ENCODE results near the gene CDHR4. TPM values are rescaled to one million over a fixed set of nuclear protein-coding genes. Genes with fewer than 3 reads are reported as not detected.

The CDHR4 gene
- total RNA-seq, 1 experiment from 2014 or later: not detected

GRCh38 chr3:49745986-49746385 lies 53.7 kb downstream of the CDHR4 start:
- Mint-ChIP-seq H3K36me3 (ENCODE audit: insufficient read depth in 1 of 3, low read depth in 3 of 3) (peaks cover 3 to 20% (median 8%) of the 10 kb centered on the region in 3 experiments; a peak in 5 of 7 replicates), H3K4me3 (no peak overlapping the region), H3K4me1 (peaks cover 0 to 4% of the 10 kb centered on the region in 2 experiments; a peak in 2 of 4 replicates), H3K9me3 (no peaks in the 10 kb centered on the region), H3K27ac (0 out of 7 replicates have a peak overlapping the region, but pooled peaks of 1 of the 3 experiments have one; percentile 27), H3K27me3 (ENCODE audit: low read depth) (no peaks in the 10 kb centered on the region)
- H3K4ac ChIP-seq (ENCODE audit: low read depth, low read length): no peak overlapping the region; the same call in 1 of the 2 replicates
- H3K18ac ChIP-seq (ENCODE audit: insufficient read length, low read depth, low read length): no peak overlapping the region
- no peak overlapping the region for H3K23ac ChIP-seq (ENCODE audit: insufficient read length, low read depth, low read length)
- no peak overlapping the region for H3K14ac ChIP-seq (ENCODE audit: insufficient read depth, low read length)
- no peak overlapping the region for H4K8ac ChIP-seq (replicated peaks; ENCODE audit: insufficient read length, low read depth, low read length)
- no peak overlapping the region for H2BK120ac ChIP-seq (ENCODE audit: low read depth, low read length, poor library complexity, severe bottlenecking)
- no peaks in the 10 kb centered on the region for H3K27me3 ChIP-seq (ENCODE audit: insufficient read depth, low read length)
- no peaks in the 10 kb centered on the region for H3K23me2 ChIP-seq (ENCODE audit: insufficient read length, low read depth, low read length, poor library complexity, severe bottlenecking)
- no peak overlapping the region for H2BK5ac ChIP-seq (ENCODE audit: insufficient read length, low read length)
- H3K9ac ChIP-seq (ENCODE audit: extremely low read depth, insufficient read length, low read length): no peak overlapping the region
- H2BK20ac ChIP-seq (ENCODE audit: low read depth, low read length, poor library complexity, severe bottlenecking): no peak overlapping the region
- H3K56ac ChIP-seq (ENCODE audit: insufficient read length, low read depth, low read length): no peak overlapping the region
- H4K20me1 ChIP-seq (ENCODE audit: control insufficient read depth, insufficient read depth, insufficient read length): no peaks in the 10 kb centered on the region
- no peak; the same call in 2 of the 3 replicates for TF ChIP-seq CTCF (conservative IDR thresholded peaks at IDR 0.05)
- no peak overlapping the region for H3K4me2 ChIP-seq (ENCODE audit: insufficient read depth, insufficient read length, low read length)
- no peak overlapping the region for H2AK5ac ChIP-seq (ENCODE audit: insufficient read length, low read length)
- no CpG with 5 or more reads among the region's 2 CpGs for WGBS (ENCODE audit: extremely low coverage, insufficient read length, low lambda C conversion rate)
- H4K91ac ChIP-seq (ENCODE audit: insufficient read length, low read depth, low read length): no peak overlapping the region
- DNase-seq: no peak
- no peaks in the 10 kb centered on the region for H3K79me2 ChIP-seq (ENCODE audit: insufficient read depth, low read length)
- no peak overlapping the region for H3K27ac ChIP-seq (ENCODE audit: insufficient read length, low read depth, low read length)
- H3T11ph ChIP-seq (ENCODE audit: low read length): no peak overlapping the region
- H2BK12ac ChIP-seq (ENCODE audit: insufficient read length, low read depth, low read length): no peak overlapping the region
- no peak overlapping the region for H4K5ac ChIP-seq (ENCODE audit: insufficient read length, low read depth, low read length)
- H3K4me1 ChIP-seq (ENCODE audit: insufficient read depth, low read length): no peaks in the 10 kb centered on the region
- H3K9me3 ChIP-seq (ENCODE audit: control insufficient read depth, low read depth, low read length): no peaks in the 10 kb centered on the region
- peaks cover 7% of the 10 kb centered on the region for H3K79me1 ChIP-seq (ENCODE audit: insufficient read depth, low read depth, low read length, poor library complexity, severe bottlenecking)
- H2BK15ac ChIP-seq (ENCODE audit: low read depth, low read length): no peak overlapping the region
- no peak overlapping the region for H2AFZ ChIP-seq (ENCODE audit: low read length)

Small RNAs within 50 kb of the gene (microRNA-seq; reads per million reads assigned to microRNA genes)
- not detected for gene MIR5193 (ENCODE audit: borderline microRNAs expressed)

Other genes starting within 250 kb of the CDHR4 start
- 1.9 and 2.4 TPM in 2 replicates for gene BSN, start 245.4 kb downstream of the CDHR4 start, total RNA-seq (2021)
- gene APEH, start 125.5 kb downstream of the CDHR4 start, total RNA-seq (2021): 215 and 220 TPM in 2 replicates
- 8.9 and 9.3 TPM in 2 replicates for gene MST1, start 110.4 kb downstream of the CDHR4 start, total RNA-seq (2021)
- gene RNF123, start 110.3 kb downstream of the CDHR4 start, total RNA-seq (2021): 39.9 and 40.6 TPM in 2 replicates
- 3.0 and 3.8 TPM in 2 replicates for gene AMIGO3, start 80.2 kb downstream of the CDHR4 start, total RNA-seq (2021)
- 29.1 and 31.1 TPM in 2 replicates for gene GMPPB, start 75.9 kb downstream of the CDHR4 start, total RNA-seq (2021)
- gene IP6K1, start 13.3 kb downstream of the CDHR4 start, total RNA-seq (2021): 42.0 and 42.2 TPM in 2 replicates
- gene INKA1, start 3.4 kb upstream of the CDHR4 start, total RNA-seq (2021): 1.2 and 1.4 TPM in 2 replicates
- 0.85 and 1.0 TPM in 2 replicates for gene UBA7, start 14.1 kb upstream of the CDHR4 start, total RNA-seq (2021)
- gene TRAIP, start 56.7 kb upstream of the CDHR4 start, total RNA-seq (2021): 30.9 and 36.7 TPM in 2 replicates
- 50.4 and 54.2 TPM in 2 replicates for gene CAMKV, start 70.0 kb upstream of the CDHR4 start, total RNA-seq (2021)
- 4.9 and 5.3 TPM in 2 replicates for gene MST1R, start 104.0 kb upstream of the CDHR4 start, total RNA-seq (2021)
- 10.0 and 10.9 TPM in 2 replicates for gene MON1A, start 129.9 kb upstream of the CDHR4 start, total RNA-seq (2021)
- 81.4 and 90.7 TPM in 2 replicates for gene RBM6, start 140.3 kb upstream of the CDHR4 start, total RNA-seq (2021)

Measured in H9 (cell line).